DOHH2 (cell line): ENCODE data around the gene DCLRE1B.

Source experiments
- H3F3A ChIP-seq: fragments of 200-600 bp; sonication (generic), shearing (Covaris generic); 2 replicates; pipeline ENCODE4 v1.6.0; 2016; ENCODE audit warnings: antibody characterized with exemption, mild to moderate bottlenecking; ENCODE audit not compliant: control insufficient read depth, insufficient read depth
- H3K27ac ChIP-seq: fragments of 200-600 bp; sonication (generic); 2 replicates; pipeline ENCODE4 v1.5.1; 2014; ENCODE audit warnings: low read depth, mild to moderate bottlenecking, low read length, moderate library complexity
- H3K27me3 ChIP-seq: fragments of 200-600 bp; sonication (generic); 2 replicates; pipeline ENCODE4 v1.6.1; 2014; ENCODE audit warnings: mild to moderate bottlenecking, low read length, mixed read lengths; ENCODE audit not compliant: control insufficient read depth
- H3K36me3 ChIP-seq: fragments of 200-600 bp; sonication (generic); 2 replicates; pipeline ENCODE4 v1.6.1; 2014; ENCODE audit warnings: mild to moderate bottlenecking, low read length, moderate library complexity, mixed read lengths; ENCODE audit not compliant: control insufficient read depth
- H3K4me1 ChIP-seq: fragments of 200-600 bp; sonication (generic); 2 replicates; pipeline ENCODE4 v1.6.1; 2014; ENCODE audit warnings: mild to moderate bottlenecking, low read length, mixed read lengths; ENCODE audit not compliant: control insufficient read depth
- H3K4me2 ChIP-seq: fragments of 200-600 bp; sonication (generic); 2 replicates; pipeline ENCODE4 v1.6.0; 2014; ENCODE audit warnings: mild to moderate bottlenecking, low read length, moderate library complexity
- H3K4me3 ChIP-seq: fragments of 200-600 bp; sonication (generic); 2 replicates; pipeline ENCODE4 v1.5.1; 2014; ENCODE audit warnings: mild to moderate bottlenecking, low read length, mixed read lengths
- H3K79me2 ChIP-seq: fragments of 200-600 bp; sonication (generic); 2 replicates; pipeline ENCODE4 v1.6.1; 2014; ENCODE audit warnings: mild to moderate bottlenecking, low read length, mixed read lengths; ENCODE audit not compliant: control insufficient read depth
- H3K9me2 ChIP-seq: fragments of 200-600 bp; sonication (generic); replicated peaks from 2 replicates; pipeline ENCODE4 v1.6.1; 2014; ENCODE audit warnings: mild to moderate bottlenecking, low read length, mixed read lengths; ENCODE audit not compliant: control insufficient read depth
- H3K9me3 ChIP-seq: fragments of 200-600 bp; sonication (generic); 2 replicates; pipeline ENCODE4 v1.6.1; 2014; ENCODE audit warnings: antibody characterized with exemption, low read length, mixed read lengths; ENCODE audit not compliant: control insufficient read depth, insufficient read depth
- H4K20me1 ChIP-seq: fragments of 200-600 bp; sonication (generic); 2 replicates; pipeline ENCODE4 v1.6.0; 2014; ENCODE audit warnings: low read depth, mild to moderate bottlenecking, antibody characterized with exemption, low read length, moderate library complexity; ENCODE audit not compliant: control insufficient read depth, insufficient read depth
- EZH2phosphoT487 ChIP-seq: fragments of 200-600 bp; sonication (generic); IDR thresholded peaks from 2 replicates; pipeline ENCODE4 v1.6.1; 2017; ENCODE audit warnings: borderline replicate concordance, mild to moderate bottlenecking, antibody characterized with exemption, low read length, moderate library complexity, mixed read lengths
- TF ChIP-seq, protein P1 (sequence below): fragments of 200-600 bp; sonication (generic); IDR thresholded peaks from one replicate; pipeline ENCODE4 v1.5.1; 2014; ENCODE audit warnings: antibody characterized with exemption, mild to moderate bottlenecking, low read depth, low read length; ENCODE audit not compliant: poor library complexity, severe bottlenecking

The DCLRE1B gene

GRCh38 chr1:113930499-113931161, 25.5 kb downstream of the DCLRE1B start:
- H3K27me3 ChIP-seq = no peaks in the 10 kb centered on the region
- H3K79me2 ChIP-seq = peaks cover 68% of the 10 kb centered on the region
- peaks cover 35% of the 10 kb centered on the region for H3K4me1 ChIP-seq
- peak overlapping the region; percentile 57 for H3K27ac ChIP-seq
- peak overlapping the region; percentile 96 for H3K4me3 ChIP-seq
- peak overlapping the region; percentile 93 for H3K4me2 ChIP-seq
- no peaks in the 10 kb centered on the region for H3K9me2 ChIP-seq
- H3K36me3 ChIP-seq = peaks cover 8% of the 10 kb centered on the region; the same call in 1 of the 2 replicates
- peaks cover 11% of the 10 kb centered on the region for H3F3A ChIP-seq
- H3K9me3 ChIP-seq = no peaks in the 10 kb centered on the region
- peaks cover 12% of the 10 kb centered on the region; the same call in 1 of the 2 replicates for H4K20me1 ChIP-seq
- TF ChIP-seq, protein P1, sequence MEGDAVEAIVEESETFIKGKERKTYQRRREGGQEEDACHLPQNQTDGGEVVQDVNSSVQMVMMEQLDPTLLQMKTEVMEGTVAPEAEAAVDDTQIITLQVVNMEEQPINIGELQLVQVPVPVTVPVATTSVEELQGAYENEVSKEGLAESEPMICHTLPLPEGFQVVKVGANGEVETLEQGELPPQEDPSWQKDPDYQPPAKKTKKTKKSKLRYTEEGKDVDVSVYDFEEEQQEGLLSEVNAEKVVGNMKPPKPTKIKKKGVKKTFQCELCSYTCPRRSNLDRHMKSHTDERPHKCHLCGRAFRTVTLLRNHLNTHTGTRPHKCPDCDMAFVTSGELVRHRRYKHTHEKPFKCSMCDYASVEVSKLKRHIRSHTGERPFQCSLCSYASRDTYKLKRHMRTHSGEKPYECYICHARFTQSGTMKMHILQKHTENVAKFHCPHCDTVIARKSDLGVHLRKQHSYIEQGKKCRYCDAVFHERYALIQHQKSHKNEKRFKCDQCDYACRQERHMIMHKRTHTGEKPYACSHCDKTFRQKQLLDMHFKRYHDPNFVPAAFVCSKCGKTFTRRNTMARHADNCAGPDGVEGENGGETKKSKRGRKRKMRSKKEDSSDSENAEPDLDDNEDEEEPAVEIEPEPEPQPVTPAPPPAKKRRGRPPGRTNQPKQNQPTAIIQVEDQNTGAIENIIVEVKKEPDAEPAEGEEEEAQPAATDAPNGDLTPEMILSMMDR = no peak
- no peak for TF ChIP-seq EZH2phosphoT487

DNA sequence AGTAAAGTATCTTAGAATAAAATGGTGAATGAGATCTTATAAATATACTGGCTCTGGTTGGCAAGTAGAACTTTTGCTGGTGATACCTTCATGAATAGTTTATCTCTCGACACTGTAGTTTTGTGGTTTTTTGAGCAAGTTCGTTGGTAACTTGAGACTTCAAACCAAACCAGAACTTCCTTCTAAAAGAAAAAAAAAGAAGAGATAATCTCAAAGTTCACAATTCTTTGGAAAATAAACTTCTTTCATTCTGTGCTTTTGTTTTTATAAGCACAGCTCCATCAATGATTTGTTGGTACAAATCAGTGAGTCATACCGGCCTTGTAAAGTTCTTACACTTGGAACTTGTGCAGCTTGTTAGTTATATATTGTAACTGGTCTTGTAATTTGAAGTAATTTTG, 26.3 kb downstream of the DCLRE1B start:
- Histone ChIP-seq H4K20me1 (peaks cover 15% of the 10 kb centered on the region; the same call in 1 of the 2 replicates), H3K27ac (no peak overlapping the region), H3K36me3 (peaks cover 8% of the 10 kb centered on the region; the same call in 1 of the 2 replicates), H3K9me2 (no peaks in the 10 kb centered on the region), H3K27me3 (no peaks in the 10 kb centered on the region), H3K4me1 (peaks cover 43% of the 10 kb centered on the region), H3K4me2 (peak overlapping the region; percentile 93), H3K9me3 (no peaks in the 10 kb centered on the region), H3F3A (peaks cover 14% of the 10 kb centered on the region), H3K79me2 (peaks cover 76% of the 10 kb centered on the region), H3K4me3 (peak overlapping the region; percentile 96)
- no peak for TF ChIP-seq EZH2phosphoT487
- TF ChIP-seq, protein P1 = no peak

- no peak for TF ChIP-seq EZH2phosphoT487
- TF ChIP-seq, protein P1 = no peak
- Histone ChIP-seq H3K9me2 (no peaks in the 10 kb centered on the region), H3K79me2 (peaks cover 97% of the 10 kb centered on the region), H3K4me1 (peaks cover 47% of the 10 kb centered on the region), H3K4me3 (no peak overlapping the region), H3F3A (peaks cover 5% of the 10 kb centered on the region), H3K36me3 (peaks cover 8% of the 10 kb centered on the region; the same call in 1 of the 2 replicates), H3K4me2 (no peak overlapping the region), H3K27ac (no peak overlapping the region), H3K9me3 (no peaks in the 10 kb centered on the region), H3K27me3 (no peaks in the 10 kb centered on the region), H4K20me1 (peaks cover 15% of the 10 kb centered on the region; the same call in 1 of the 2 replicates)
Measured at GRCh38 chr1:113934006-113934405, 28.9 kb downstream of the DCLRE1B start.
